Panc1 (cell line): ENCODE measurements around the gene ZFYVE21.

Experiments
- POLR2AphosphoS5 ChIP-seq: IDR thresholded peaks from 2 replicates; pipeline ENCODE4 v1.6.1; 2012; ENCODE audit warnings: mild to moderate bottlenecking, low read depth, low read length, moderate library complexity
- TCF7L2 ChIP-seq: IDR thresholded peaks from 2 replicates; pipeline ENCODE4 v1.6.1; 2011; ENCODE audit warnings: mild to moderate bottlenecking, low read depth, low read length, inconsistent platforms
- TF ChIP-seq, protein P1 (sequence below): fragments of 450-650 bp; IDR thresholded peaks from 2 replicates; pipeline ENCODE4 v1.5.1; 2017; ENCODE audit warnings: mild to moderate bottlenecking
- TF ChIP-seq, protein P2 (sequence below), 2 experiments: IDR thresholded peaks; 2 replicates each; pipeline ENCODE4 v1.6.1; 2011 to 2012; ENCODE audit warnings: low read depth in 2 of 2, control low read depth in 1 of 2, low read length in 1 of 2, mild to moderate bottlenecking in 1 of 2, moderate library complexity in 1 of 2; ENCODE audit not compliant: insufficient read depth in 1 of 2

DNA sequence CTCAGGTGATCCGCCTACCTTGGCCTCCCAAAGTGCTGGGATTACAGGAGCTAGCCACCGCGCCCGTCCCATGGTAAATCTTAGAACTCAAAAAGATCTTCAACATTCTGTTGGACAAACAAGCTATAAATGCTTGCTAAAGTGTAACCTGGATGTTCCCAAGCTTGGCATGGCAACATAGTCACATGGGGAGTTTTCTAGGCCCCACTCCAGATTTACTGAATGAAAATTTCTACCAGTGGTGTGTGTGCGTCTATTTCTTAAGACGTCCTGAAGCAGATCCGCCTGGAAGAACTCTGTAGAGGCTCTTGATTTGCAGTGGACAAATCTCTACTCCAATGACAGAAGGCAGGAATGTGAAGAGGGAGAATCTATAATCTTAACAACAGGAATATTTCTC lies 59.9 kb downstream of the ZFYVE21 start:
- TF ChIP-seq, protein P1, sequence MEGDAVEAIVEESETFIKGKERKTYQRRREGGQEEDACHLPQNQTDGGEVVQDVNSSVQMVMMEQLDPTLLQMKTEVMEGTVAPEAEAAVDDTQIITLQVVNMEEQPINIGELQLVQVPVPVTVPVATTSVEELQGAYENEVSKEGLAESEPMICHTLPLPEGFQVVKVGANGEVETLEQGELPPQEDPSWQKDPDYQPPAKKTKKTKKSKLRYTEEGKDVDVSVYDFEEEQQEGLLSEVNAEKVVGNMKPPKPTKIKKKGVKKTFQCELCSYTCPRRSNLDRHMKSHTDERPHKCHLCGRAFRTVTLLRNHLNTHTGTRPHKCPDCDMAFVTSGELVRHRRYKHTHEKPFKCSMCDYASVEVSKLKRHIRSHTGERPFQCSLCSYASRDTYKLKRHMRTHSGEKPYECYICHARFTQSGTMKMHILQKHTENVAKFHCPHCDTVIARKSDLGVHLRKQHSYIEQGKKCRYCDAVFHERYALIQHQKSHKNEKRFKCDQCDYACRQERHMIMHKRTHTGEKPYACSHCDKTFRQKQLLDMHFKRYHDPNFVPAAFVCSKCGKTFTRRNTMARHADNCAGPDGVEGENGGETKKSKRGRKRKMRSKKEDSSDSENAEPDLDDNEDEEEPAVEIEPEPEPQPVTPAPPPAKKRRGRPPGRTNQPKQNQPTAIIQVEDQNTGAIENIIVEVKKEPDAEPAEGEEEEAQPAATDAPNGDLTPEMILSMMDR, result no peak
- TF ChIP-seq, protein P2, sequence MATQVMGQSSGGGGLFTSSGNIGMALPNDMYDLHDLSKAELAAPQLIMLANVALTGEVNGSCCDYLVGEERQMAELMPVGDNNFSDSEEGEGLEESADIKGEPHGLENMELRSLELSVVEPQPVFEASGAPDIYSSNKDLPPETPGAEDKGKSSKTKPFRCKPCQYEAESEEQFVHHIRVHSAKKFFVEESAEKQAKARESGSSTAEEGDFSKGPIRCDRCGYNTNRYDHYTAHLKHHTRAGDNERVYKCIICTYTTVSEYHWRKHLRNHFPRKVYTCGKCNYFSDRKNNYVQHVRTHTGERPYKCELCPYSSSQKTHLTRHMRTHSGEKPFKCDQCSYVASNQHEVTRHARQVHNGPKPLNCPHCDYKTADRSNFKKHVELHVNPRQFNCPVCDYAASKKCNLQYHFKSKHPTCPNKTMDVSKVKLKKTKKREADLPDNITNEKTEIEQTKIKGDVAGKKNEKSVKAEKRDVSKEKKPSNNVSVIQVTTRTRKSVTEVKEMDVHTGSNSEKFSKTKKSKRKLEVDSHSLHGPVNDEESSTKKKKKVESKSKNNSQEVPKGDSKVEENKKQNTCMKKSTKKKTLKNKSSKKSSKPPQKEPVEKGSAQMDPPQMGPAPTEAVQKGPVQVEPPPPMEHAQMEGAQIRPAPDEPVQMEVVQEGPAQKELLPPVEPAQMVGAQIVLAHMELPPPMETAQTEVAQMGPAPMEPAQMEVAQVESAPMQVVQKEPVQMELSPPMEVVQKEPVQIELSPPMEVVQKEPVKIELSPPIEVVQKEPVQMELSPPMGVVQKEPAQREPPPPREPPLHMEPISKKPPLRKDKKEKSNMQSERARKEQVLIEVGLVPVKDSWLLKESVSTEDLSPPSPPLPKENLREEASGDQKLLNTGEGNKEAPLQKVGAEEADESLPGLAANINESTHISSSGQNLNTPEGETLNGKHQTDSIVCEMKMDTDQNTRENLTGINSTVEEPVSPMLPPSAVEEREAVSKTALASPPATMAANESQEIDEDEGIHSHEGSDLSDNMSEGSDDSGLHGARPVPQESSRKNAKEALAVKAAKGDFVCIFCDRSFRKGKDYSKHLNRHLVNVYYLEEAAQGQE (IDR thresholded peaks at IDR 0.05; ENCODE audit: insufficient read depth in 1 of 2, low read depth in 2 of 2, low read length in 1 of 2), result no peak
- TF ChIP-seq POLR2AphosphoS5 (no peak), TCF7L2 (no peak)
